HepG2 (cell line): ENCODE measurements around the gene MAP3K2. TPM values are rescaled to one million over a fixed set of nuclear protein-coding genes. Genes with fewer than 3 reads are reported as not detected.

Source experiments
- ATAC-seq: fragments of 200-7000 bp; cut with Tn5 transposase; 3 replicates; pipeline ENCODE4 v1.9.1; 2020; ENCODE audit warnings: mild to moderate bottlenecking, moderate library complexity
- BruUV-seq: library from RNA; stranded (reverse); fragments of 400-500 nt; replicated peaks from 2 replicates; lab custom pipeline; 2021; lab: Mats Ljungman, UMichigan
- CTCF ChIA-PET: fragments of 300-600 bp; formaldehyde crosslinking; extraction: SDS; loops from one replicate; lab custom pipeline; 2021; ENCODE audit warnings: low total read pairs, inconsistent platforms, low intra/inter-chr PET ratio; lab: Yijun Ruan, JAX
- POLR2A ChIA-PET: fragments of 350-600 bp; sonication (Branson Sonifier 250); formaldehyde crosslinking; loops from one replicate; lab custom pipeline; 2020; ENCODE audit warnings: antibody characterized with exemption, inconsistent platforms; lab: Yijun Ruan, JAX
- DNase-seq: peaks from one replicate; pipeline ENCODE4 v3.0.0-alpha.2; 2015; ENCODE audit warnings: low spot score
- FAIRE-seq: peaks from 3 replicates; lab custom pipeline; 2011; peaks lifted over from hg19 to GRCh38; lab: Jason Lieb, UNC
- H2AFZ ChIP-seq: one replicate; pipeline ENCODE4 v1.6.1; 2011; ENCODE audit warnings: low read length, inconsistent platforms
- H3K27ac ChIP-seq: fragments of 300-600 bp; 3 replicates; pipeline ENCODE4 v1.8.0; 2011; ENCODE audit warnings: mixed run types, mild to moderate bottlenecking, mixed read lengths, low read length, inconsistent platforms; ENCODE audit not compliant: insufficient read depth; ENCODE audit errors: extremely low read length
- H3K27me3 ChIP-seq, 2 experiments: fragments of 200-600 bp in 1 of 2; 2 replicates in 1 of 2; 3 replicates in 1 of 2; pipeline versions ENCODE4 v1.6.0 to v1.8.0; 2011; ENCODE audit warnings: low read length in 2 of 2, mild to moderate bottlenecking in 2 of 2, moderate library complexity in 2 of 2, inconsistent platforms in 1 of 2; ENCODE audit not compliant: insufficient read depth in 2 of 2, control insufficient read depth in 1 of 2
- H3K36me3 ChIP-seq, 2 experiments: fragments of 200-600 bp in 1 of 2; replicated peaks in 1 of 2; 2 replicates in 1 of 2; 3 replicates in 1 of 2; pipeline versions ENCODE4 v1.5.1 to v1.8.0; 2011; ENCODE audit warnings: low read length in 2 of 2, inconsistent platforms in 1 of 2; ENCODE audit not compliant: insufficient read depth in 2 of 2, control insufficient read depth in 1 of 2
- H3K4me1 ChIP-seq: 2 replicates; pipeline ENCODE4 v1.5.1; 2012; ENCODE audit warnings: low read length, inconsistent platforms; ENCODE audit not compliant: insufficient read depth
- H3K4me2 ChIP-seq: 2 replicates; pipeline ENCODE4 v1.6.0; 2011; ENCODE audit warnings: low read depth, low read length, inconsistent platforms
- H3K4me3 ChIP-seq, 3 experiments: fragments of 200-600 bp in 1 of 3; sonication (generic), shearing (Covaris generic) in 1 of 3; replicated peaks in 1 of 3; 2 replicates each; pipeline ENCODE4 v1.5.1; 2011 to 2016; ENCODE audit warnings: low read length in 3 of 3, inconsistent platforms in 2 of 3, low read depth in 2 of 3, mild to moderate bottlenecking in 2 of 3, control low read depth in 1 of 3, mixed read lengths in 1 of 3; ENCODE audit not compliant: insufficient read depth in 1 of 3
- H3K79me2 ChIP-seq: one replicate; pipeline ENCODE4 v1.6.1; 2011; ENCODE audit warnings: low read length, inconsistent platforms; ENCODE audit not compliant: insufficient read depth
- H3K9ac ChIP-seq: 2 replicates; pipeline ENCODE4 v1.6.0; 2011; ENCODE audit warnings: mild to moderate bottlenecking, low read depth, low read length, inconsistent platforms; ENCODE audit not compliant: insufficient read depth
- H3K9me3 ChIP-seq: 2 replicates; pipeline ENCODE4 v1.5.1; 2012; ENCODE audit warnings: mild to moderate bottlenecking, low read length
- H4K20me1 ChIP-seq: 2 replicates; pipeline ENCODE4 v1.6.0; 2011; ENCODE audit warnings: inconsistent platforms, mild to moderate bottlenecking, low read length, moderate library complexity; ENCODE audit not compliant: insufficient read depth
- ARID2 ChIP-seq: sonication (generic); formaldehyde crosslinking; IDR thresholded peaks from 2 replicates; pipeline ENCODE4 v1.8.1; 2022; ENCODE audit warnings: mild to moderate bottlenecking, missing genetic modification reagents, borderline replicate concordance
- ATAD3A ChIP-seq: sonication (generic); formaldehyde crosslinking; IDR thresholded peaks from 2 replicates; pipeline ENCODE4 v1.4.0; 2020; ENCODE audit warnings: missing genetic modification reagents
- ATF7 ChIP-seq, 2 experiments: fragments of 450-650 bp in 1 of 2; sonication (generic) in 1 of 2; formaldehyde crosslinking in 1 of 2; IDR thresholded peaks; 2 replicates each; pipeline versions ENCODE4 v1.4.0 to v1.6.1; 2016 to 2020; ENCODE audit warnings: antibody characterized with exemption in 1 of 2, mild to moderate bottlenecking in 1 of 2, missing genetic modification reagents in 1 of 2
- CCDC6 ChIP-seq: sonication (generic); formaldehyde crosslinking; IDR thresholded peaks from 2 replicates; pipeline ENCODE4 v1.8.1; 2022; ENCODE audit warnings: mild to moderate bottlenecking, missing genetic modification reagents, moderate library complexity
- CEBPB ChIP-seq: IDR thresholded peaks from 2 replicates; pipeline ENCODE4 v1.6.1; 2011; ENCODE audit warnings: low read depth, low read length, improper control_type of control experiment, borderline replicate concordance
- DZIP1 ChIP-seq: sonication (generic); formaldehyde crosslinking; IDR thresholded peaks from 2 replicates; pipeline ENCODE4 v1.5.0; 2020; ENCODE audit warnings: mild to moderate bottlenecking, missing genetic modification reagents
- GFI1 ChIP-seq: sonication (generic); formaldehyde crosslinking; IDR thresholded peaks from 2 replicates; pipeline ENCODE4 v1.5.0; 2020; ENCODE audit warnings: missing genetic modification reagents, mild to moderate bottlenecking, borderline replicate concordance
- GTF3A ChIP-seq: sonication (generic); formaldehyde crosslinking; conservative IDR thresholded peaks from 2 replicates; pipeline ENCODE4 v1.4.0; 2020; ENCODE audit warnings: mild to moderate bottlenecking, missing genetic modification reagents
- GZF1 ChIP-seq: sonication (generic); formaldehyde crosslinking; IDR thresholded peaks from 2 replicates; pipeline ENCODE4 v1.5.1; 2020; ENCODE audit warnings: mild to moderate bottlenecking, missing genetic modification reagents
- HNRNPK ChIP-seq: fragments of 200-400 bp; formaldehyde crosslinking; IDR thresholded peaks from 2 replicates; pipeline ENCODE4 v1.6.1; 2018; ENCODE audit warnings: low read length, low read depth, moderate library complexity, mild to moderate bottlenecking; ENCODE audit not compliant: poor library complexity, severe bottlenecking
- KLF6 ChIP-seq: IDR thresholded peaks from 2 replicates; pipeline ENCODE4 v1.8.0; 2016; ENCODE audit warnings: missing biosample characterization, missing genetic modification reagents
- LCORL ChIP-seq, 2 experiments: fragments of 450-650 bp in 1 of 2; sonication (generic) in 1 of 2; formaldehyde crosslinking in 1 of 2; IDR thresholded peaks; 2 replicates each; pipeline versions ENCODE4 v1.5.0 to v1.6.1; 2017 to 2020; ENCODE audit warnings: antibody characterized with exemption in 1 of 2, missing genetic modification reagents in 1 of 2
- MBNL3 ChIP-seq: fragments of 250-450 bp; sonication (Bioruptor Pico); conservative IDR thresholded peaks from 2 replicates; pipeline ENCODE4 v1.8.0; 2022; ENCODE audit warnings: mild to moderate bottlenecking, inconsistent platforms
- SMARCE1 ChIP-seq: fragments of 450-650 bp; IDR thresholded peaks from 2 replicates; pipeline ENCODE4 v1.6.1; 2017; ENCODE audit warnings: borderline replicate concordance
- SNAPC4 ChIP-seq: sonication (generic); formaldehyde crosslinking; IDR thresholded peaks from 2 replicates; pipeline ENCODE4 v1.4.0; 2020; ENCODE audit warnings: mild to moderate bottlenecking, missing genetic modification reagents
- SSRP1 ChIP-seq: IDR thresholded peaks from 2 replicates; pipeline ENCODE4 v1.6.1; 2016; ENCODE audit warnings: control low read depth
- SYNCRIP ChIP-seq: fragments of 200-400 bp; formaldehyde crosslinking; IDR thresholded peaks from 2 replicates; pipeline ENCODE4 v1.6.1; 2018; ENCODE audit warnings: mild to moderate bottlenecking, low read depth, low read length; ENCODE audit not compliant: insufficient read depth
- TBP ChIP-seq: sonication (generic); formaldehyde crosslinking; IDR thresholded peaks from 2 replicates; pipeline ENCODE4 v1.5.0; 2020; ENCODE audit warnings: missing genetic modification reagents
- XRCC5 ChIP-seq: fragments of 200-400 bp; formaldehyde crosslinking; optimal IDR thresholded peaks from 2 replicates; pipeline ENCODE3; 2017; ENCODE audit warnings: mild to moderate bottlenecking, low read length
- ZSCAN29 ChIP-seq: sonication (generic); formaldehyde crosslinking; conservative IDR thresholded peaks from 2 replicates; pipeline ENCODE4 v1.4.0; 2020; ENCODE audit warnings: mild to moderate bottlenecking, missing genetic modification reagents
- WGBS: methylation state at CpG from one replicate; pipeline ENCODE4 v1.1.6; 2017; ENCODE audit warnings: low lambda C conversion rate; 5-methylcytosine and 5-hydroxymethylcytosine counted together
- in situ Hi-C: cut with HindIII; loops from 2 replicates; pipeline ENCODE4 v1.10.0; 2017; ENCODE audit warnings: low pct_unique_long_range_greater_than_20kb; ENCODE audit not compliant: extremely low pct_ligation_motif_present
- intact Hi-C: fragments of 100-400 bp; cut with micrococcal nuclease; formaldehyde crosslinking; loops from one replicate; pipeline ENCODE4 v1.10.0; 2022; ENCODE audit not compliant: unreplicated experiment
- polyA plus RNA-seq, 8 experiments: library from polyadenylated mRNA; depleted of rRNA in 3 of 8; stranded (reverse) in 7 of 8; unstranded in 1 of 8; fragments of >200 nt; fragmentation: Illumina TruSeq in 4 of 8; extraction: Trizol in 4 of 8; gene quantifications; 2 replicates each; pipeline versions ENCODE4 v1.2.1 to v1.2.3, GENCODE V29; 2011 to 2016; ENCODE audit warnings: low read depth in 4 of 8, missing spikeins in 1 of 8, mixed read lengths in 1 of 8; ENCODE audit not compliant: insufficient read depth in 1 of 8
- total RNA-seq, 5 experiments: library from RNA; depleted of rRNA; stranded (reverse); fragments of >200 nt; fragmentation: Illumina TruSeq; extraction: Trizol; gene quantifications; 2 replicates each; pipeline ENCODE4 v1.2.3, GENCODE V29; 2016; ENCODE audit warnings: low read depth in 1 of 5

Gene MAP3K2
- total and polyA plus RNA-seq, 2 of the 13 experiments (the other 11 are each of a cell fraction or from before 2014, with no cell fraction given): 12.2 to 37.2 TPM

- TF ChIP-seq GZF1 (CRISPR knock-in tag) (no peak), SMARCE1 (no peak), KLF6 (no peak), LCORL (IDR thresholded peaks at IDR 0.05) (no peak), LCORL (CRISPR knock-in tag; IDR thresholded peaks at IDR 0.05) (no peak), TBP (CRISPR knock-in tag) (no peak), ATF7 (IDR thresholded peaks at IDR 0.05) (no peak), ATF7 (CRISPR knock-in tag; IDR thresholded peaks at IDR 0.05) (no peak), SYNCRIP (no peak), GTF3A (CRISPR knock-in tag) (no peak), SNAPC4 (no peak), GFI1 (CRISPR knock-in tag) (no peak), ZSCAN29 (CRISPR knock-in tag) (no peak), CEBPB (no peak), ARID2 (CRISPR knock-in tag) (no peak), XRCC5 (no peak), MBNL3 (CRISPR knock-in tag) (no peak), CCDC6 (no peak), HNRNPK (no peak), ATAD3A (CRISPR knock-in tag) (no peak), DZIP1 (CRISPR knock-in tag) (no peak), SSRP1 (no peak)
- DNase-seq (no peak), FAIRE-seq (no peak), ATAC-seq (no peak; the same call in 2 of the 3 replicates)
- H3K27me3 ChIP-seq: no peaks in the 10 kb centered on the region
- no peak overlapping the region for H3K27ac ChIP-seq
- H2AFZ ChIP-seq: no peak overlapping the region
- BruUV-seq: no TSS peak
- H3K9me3 ChIP-seq: no peaks in the 10 kb centered on the region
- H3K4me1 ChIP-seq: peaks cover 15% of the 10 kb centered on the region
- no peaks in the 10 kb centered on the region for H3K79me2 ChIP-seq
- ChIA-PET CTCF (no interaction called here), POLR2A (interaction anchor here (0.6 to 16.2 kb wide), 8 partner anchors 9 to 79 kb away, joined by 3 to 229 read pairs (median 4); partner anchors contain the start of gene PROC)
- no peak overlapping the region for H3K9ac ChIP-seq
- H3K4me3 ChIP-seq: no peak overlapping the region
- in situ Hi-C loops (no loop called here), intact Hi-C loops (no loop called here)
- H4K20me1 ChIP-seq: no peaks in the 10 kb centered on the region; the same call in 1 of the 2 replicates
- H3K4me2 ChIP-seq: no peak overlapping the region
- WGBS: 98% methylated on average over 6 of the region's 6 CpGs
- H3K36me3 ChIP-seq: peaks cover 31 to 37% of the 10 kb centered on the region in 2 experiments
These were observed 41.0 kb upstream of the MAP3K2 start for GRCh38 chr2:127428815-127429109.
